Measurements from ENCODE around the gene CAGE1.

- TF ChIP-seq CTCF (optimal IDR thresholded peaks at IDR 0.05 in 1 of 3, IDR thresholded peaks at IDR 0.05 in 1 of 3, conservative IDR thresholded peaks at IDR 0.05 in 1 of 3; ENCODE audit: extremely low read depth in 1 of 3, insufficient read depth in 2 of 3, low read length in 3 of 3) (no peak), EZH2 (IDR thresholded peaks at IDR 0.05; ENCODE audit: low read length) (no peak)
Measured at GRCh38 chr6:7283676-7284075, 105.9 kb downstream of the CAGE1 start.

Measured in keratinocyte (primary cell).